Epithelial cell of esophagus (primary cell): Measurements from ENCODE around the gene ANKRD63.

Source experiments
- DNase-seq: peaks from one replicate; pipeline ENCODE4 v3.0.0; 2010; ENCODE audit warnings: low read depth
- H3K4me3 ChIP-seq: 2 replicates; pipeline ENCODE4 v1.5.1; 2011; ENCODE audit warnings: mild to moderate bottlenecking, low read length, control low read depth
- TF ChIP-seq, protein P1 (sequence below): IDR thresholded peaks from 2 replicates; pipeline ENCODE4 v1.5.1; 2011; ENCODE audit warnings: low read depth, mild to moderate bottlenecking, low read length, control low read depth, inconsistent platforms; ENCODE audit not compliant: insufficient read depth; ENCODE audit errors: missing control alignments

The ANKRD63 gene, protein sequence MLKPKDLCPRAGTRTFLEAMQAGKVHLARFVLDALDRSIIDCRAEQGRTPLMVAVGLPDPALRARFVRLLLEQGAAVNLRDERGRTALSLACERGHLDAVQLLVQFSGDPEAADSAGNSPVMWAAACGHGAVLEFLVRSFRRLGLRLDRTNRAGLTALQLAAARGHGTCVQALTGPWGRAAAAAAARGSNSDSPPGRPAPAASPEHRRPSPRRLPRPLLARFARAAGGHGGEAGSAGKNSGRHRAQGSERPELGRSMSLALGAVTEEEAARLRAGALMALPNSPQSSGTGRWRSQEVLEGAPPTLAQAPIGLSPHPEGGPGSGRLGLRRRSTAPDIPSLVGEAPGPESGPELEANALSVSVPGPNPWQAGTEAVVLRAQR

DNA sequence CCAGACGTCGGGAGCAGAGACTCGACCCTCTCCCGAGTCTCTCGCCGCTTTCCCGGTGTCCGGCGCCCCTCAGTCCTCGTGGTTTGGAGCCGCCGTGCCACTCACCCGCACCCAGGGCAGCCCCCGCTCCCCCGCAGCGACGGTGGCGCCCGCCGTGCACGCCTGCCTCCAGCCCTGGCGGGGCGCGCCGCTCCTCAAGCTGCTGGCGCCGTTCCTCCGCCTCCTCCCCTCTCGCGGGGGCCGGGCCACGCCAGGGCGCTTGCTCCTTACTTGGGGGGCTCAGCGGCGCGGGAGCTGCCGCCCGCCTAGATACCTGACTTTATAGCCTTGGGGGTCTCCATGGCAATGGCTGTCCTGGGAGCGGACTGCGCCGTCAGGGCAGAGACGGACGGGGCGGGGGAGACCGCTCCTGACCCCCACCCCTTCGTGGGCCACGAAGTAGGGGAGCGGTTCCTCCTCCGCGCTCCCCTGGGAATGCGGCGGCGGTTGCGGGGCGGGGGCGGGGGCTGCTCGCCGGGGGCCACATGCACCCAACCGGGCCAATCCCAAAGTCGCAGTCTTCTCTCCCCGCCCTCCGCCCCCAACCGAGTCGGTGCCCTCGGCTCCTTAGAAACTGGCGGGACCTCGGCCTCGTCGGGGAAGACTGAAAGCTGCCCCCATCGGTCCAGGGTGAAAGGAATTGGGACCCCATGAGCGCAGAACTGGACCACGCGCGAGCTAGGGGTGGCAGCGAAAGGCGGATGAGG, at the start of gene ANKRD63:
TSS of gene ANKRD63 (minus strand) at position 196 of the 746 bp plus-strand sequence. CDS start 478 bp downstream, outside the sequence.
- TF ChIP-seq, protein P1, sequence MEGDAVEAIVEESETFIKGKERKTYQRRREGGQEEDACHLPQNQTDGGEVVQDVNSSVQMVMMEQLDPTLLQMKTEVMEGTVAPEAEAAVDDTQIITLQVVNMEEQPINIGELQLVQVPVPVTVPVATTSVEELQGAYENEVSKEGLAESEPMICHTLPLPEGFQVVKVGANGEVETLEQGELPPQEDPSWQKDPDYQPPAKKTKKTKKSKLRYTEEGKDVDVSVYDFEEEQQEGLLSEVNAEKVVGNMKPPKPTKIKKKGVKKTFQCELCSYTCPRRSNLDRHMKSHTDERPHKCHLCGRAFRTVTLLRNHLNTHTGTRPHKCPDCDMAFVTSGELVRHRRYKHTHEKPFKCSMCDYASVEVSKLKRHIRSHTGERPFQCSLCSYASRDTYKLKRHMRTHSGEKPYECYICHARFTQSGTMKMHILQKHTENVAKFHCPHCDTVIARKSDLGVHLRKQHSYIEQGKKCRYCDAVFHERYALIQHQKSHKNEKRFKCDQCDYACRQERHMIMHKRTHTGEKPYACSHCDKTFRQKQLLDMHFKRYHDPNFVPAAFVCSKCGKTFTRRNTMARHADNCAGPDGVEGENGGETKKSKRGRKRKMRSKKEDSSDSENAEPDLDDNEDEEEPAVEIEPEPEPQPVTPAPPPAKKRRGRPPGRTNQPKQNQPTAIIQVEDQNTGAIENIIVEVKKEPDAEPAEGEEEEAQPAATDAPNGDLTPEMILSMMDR: no peak
- DNase-seq: no peak
- H3K4me3 ChIP-seq: peak within 1 kb of the TSS; percentile 16

- H3K4me3 ChIP-seq: no peak overlapping the region
- TF ChIP-seq, protein P1: no peak
- no peak for DNase-seq
Measured at GRCh38 chr15:40332113-40332781, 49.4 kb upstream of the ANKRD63 start.

DNA sequence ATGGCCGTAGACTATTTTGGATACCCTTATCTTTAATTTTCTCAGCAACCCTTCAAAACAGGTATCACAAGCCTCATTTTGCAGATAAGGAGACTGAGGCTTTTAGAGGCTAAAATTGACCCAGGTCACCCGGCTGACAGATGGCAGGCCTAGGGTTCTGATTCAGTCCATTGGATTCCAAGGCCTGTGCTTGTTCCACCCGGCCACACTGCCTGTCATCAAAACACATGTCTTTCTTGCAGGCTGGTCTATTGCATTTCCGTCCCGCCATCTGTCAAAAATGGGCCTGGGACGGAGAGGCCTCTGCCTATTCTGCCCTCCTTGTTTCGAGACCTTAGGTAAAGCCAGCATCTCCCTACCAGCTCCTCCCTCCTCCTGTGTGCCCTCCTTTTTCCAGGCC, 48.8 kb upstream of the ANKRD63 start:
- TF ChIP-seq, protein P1: no peak
- no peak for DNase-seq

DNA sequence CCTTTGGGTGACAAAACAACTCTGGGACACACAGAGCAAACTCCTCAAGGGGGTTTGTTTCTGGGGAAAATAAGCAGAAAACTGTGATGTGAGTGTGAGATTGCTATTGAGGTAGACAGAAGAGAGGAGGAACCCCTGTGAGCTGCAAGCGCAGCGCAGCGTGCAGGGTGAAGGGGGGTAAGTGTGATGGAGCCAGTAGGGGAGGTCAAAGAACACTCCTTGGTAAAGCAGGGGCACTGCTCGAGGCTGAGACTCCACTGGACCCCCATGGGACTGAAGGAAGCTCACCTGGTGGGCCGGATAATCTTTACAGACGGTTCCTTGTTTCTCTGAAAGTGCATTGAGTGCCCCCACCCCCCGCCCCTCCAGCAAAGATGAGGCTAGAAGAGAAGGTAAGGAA, 48.2 kb upstream of the ANKRD63 start:
- TF ChIP-seq, protein P1: no peak
- H3K4me3 ChIP-seq: no peak overlapping the region
- DNase-seq: no peak

More for the DNA sequence above, 48.8 kb upstream of the ANKRD63 start:
- no peak overlapping the region for H3K4me3 ChIP-seq

DNA sequence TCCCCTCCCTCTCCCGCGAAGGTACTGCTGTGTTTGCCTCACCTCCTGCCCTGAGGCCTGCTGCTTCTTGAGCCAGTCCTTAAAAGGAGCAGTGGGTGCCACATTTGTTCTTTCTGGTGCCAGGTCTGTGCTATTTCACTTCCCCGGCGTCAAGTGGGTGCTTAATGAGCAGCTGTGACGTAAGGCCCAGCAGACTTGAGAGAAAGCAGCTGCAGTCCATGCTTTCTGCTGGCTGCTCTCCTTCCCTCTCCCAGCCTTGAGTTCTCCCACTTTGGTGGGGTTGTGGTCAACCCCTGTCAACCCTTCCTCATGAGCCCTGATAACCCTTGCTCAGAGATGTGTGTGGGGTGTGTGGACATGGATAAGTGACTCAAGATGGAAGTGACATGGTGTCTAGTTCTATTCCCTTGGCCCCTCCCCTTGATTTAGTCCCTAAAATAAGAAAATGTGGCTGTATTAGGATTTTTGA, 47.5 kb upstream of the ANKRD63 start:
- no peak for DNase-seq
- TF ChIP-seq, protein P1: no peak
- H3K4me3 ChIP-seq: no peak overlapping the region

GRCh38 chr15:40329804-40330203, 46.9 kb upstream of the ANKRD63 start:
- H3K4me3 ChIP-seq: no peak overlapping the region
- no peak for DNase-seq
- TF ChIP-seq, protein P1: no peak
